Smooth muscle cell of the coronary artery (primary cell): Measurements from ENCODE around the gene TTF2. TPM values are rescaled to one million over a fixed set of nuclear protein-coding genes. Genes with fewer than 3 reads are reported as not detected.

Source experiments
- total RNA-seq: library from RNA; depleted of rRNA; stranded (reverse); fragments of >200 nt; gene quantifications from 2 replicates; pipeline ENCODE4 v1.2.3, GENCODE V29; 2014; ENCODE audit warnings: low replicate concordance

TTF2 gene
- total RNA-seq, result 5.3 and 11.1 TPM in 2 replicates

GRCh38 chr1:117059678-117060440, at the start of gene TTF2:
TSS of gene TTF2 (plus strand) at chr1:117060326. CDS start at chr1:117060347, 21 bp downstream.

DNA sequence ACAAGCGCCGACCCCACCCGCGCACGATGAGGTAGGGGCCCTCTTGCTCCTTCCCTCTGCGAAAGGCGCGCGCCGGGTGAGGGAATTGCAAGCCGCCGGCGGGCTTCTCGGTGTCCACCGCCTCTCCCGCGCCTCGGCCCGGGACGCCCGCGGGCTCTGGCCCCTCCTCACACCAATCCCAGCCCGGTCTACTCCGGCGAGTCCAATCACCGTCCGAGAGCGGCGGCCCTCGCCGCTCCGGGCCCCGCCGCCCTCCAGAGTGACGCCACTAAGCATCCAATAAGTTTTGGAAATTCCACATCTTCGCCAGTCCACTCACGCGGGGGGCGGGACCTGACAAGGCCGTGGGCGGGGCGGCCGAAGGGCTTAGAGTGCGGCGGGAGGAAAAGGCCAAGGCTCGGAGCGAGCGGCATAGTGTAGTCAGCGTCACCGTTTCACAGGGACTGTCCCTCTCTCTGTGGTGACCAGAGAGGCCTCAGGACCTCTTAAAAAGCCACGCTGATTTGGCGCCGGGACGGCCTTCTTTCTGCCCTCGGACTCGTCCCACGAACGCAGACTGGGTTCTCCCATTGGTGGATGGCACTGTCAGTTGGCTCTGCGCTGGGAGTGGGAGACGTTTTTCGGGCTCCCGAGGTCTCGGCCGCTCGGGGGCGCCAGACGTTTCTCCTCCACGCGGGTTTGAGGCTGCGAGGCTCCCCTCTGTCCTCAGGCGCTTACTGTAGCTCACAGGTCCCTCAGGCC, 61.6 kb downstream of the TTF2 start, which contains the start of gene TRIM45:
TSS of gene TRIM45 (minus strand) at position 161 of the 741 bp plus-strand sequence. CDS start 548 bp downstream, outside the sequence.

Other genes starting within 250 kb of the TTF2 start
- gene PTGFRN, start 150.4 kb upstream of the TTF2 start, total RNA-seq, result 109 and 110 TPM in 2 replicates
- under 0.01 and 0.15 TPM in 2 replicates for gene CD101, start 58.6 kb upstream of the TTF2 start, total RNA-seq
- gene TRIM45, start 61.4 kb downstream of the TTF2 start, total RNA-seq, result 1.5 and 2.9 TPM in 2 replicates
- gene VTCN1, start 150.6 kb downstream of the TTF2 start, total RNA-seq, result not detected in 2 replicates